Activated CD4-positive, alpha-beta T cell treated with anti-CD3 and anti-CD28 coated beads, Interleukin-2, Interleukin-6, amounts not matched to agents 100 ng/mL and 50 ng/mL, durations not matched to agents 16 hours and 8 hours (primary cell): ENCODE results near the gene ACTN2.

Source experiments
- DNase-seq: peaks from one replicate; pipeline ENCODE4 v3.0.0-alpha.2; 2020

Gene ACTN2

DNA sequence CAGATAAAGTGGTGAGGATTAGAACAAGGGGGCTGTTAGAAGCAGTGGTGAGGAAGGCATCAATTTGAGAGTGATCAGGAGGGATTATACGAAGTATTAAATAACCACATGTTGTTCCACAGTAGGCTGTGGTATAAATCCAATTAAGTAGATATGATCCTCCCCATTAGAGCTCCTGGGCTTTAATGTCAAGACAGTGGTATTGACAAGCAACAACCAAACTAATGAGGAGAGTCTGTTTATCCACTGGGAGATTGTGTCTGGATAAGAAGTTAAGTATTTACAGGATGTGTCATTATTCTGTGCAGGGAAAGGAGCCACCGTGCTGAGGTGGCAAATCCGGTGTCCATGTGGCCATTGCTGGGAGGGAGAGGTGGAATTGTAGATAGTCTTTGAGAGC lies 5.8 kb downstream of the ACTN2 start:
- DNase-seq: no peak

DNA sequence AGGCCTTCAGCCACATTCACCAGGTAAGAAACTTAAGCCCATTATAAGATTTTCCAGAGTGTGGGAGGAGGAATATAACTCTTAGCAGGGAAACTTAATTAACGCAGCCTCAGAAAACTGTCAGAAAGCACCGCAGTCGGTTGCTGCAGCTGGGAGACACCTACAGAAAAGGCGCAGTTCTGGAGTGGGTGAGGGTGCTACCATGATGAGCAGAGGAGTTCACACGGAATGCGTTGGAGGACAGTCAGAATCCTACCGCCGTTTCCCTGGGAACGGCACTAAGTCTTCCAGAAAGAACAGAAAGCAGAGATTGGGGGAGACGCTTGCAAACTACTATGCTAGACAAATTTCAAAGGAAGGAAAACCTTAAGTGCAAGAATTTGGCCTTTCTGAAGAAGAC lies 6.4 kb downstream of the ACTN2 start:
- DNase-seq: no peak

DNA sequence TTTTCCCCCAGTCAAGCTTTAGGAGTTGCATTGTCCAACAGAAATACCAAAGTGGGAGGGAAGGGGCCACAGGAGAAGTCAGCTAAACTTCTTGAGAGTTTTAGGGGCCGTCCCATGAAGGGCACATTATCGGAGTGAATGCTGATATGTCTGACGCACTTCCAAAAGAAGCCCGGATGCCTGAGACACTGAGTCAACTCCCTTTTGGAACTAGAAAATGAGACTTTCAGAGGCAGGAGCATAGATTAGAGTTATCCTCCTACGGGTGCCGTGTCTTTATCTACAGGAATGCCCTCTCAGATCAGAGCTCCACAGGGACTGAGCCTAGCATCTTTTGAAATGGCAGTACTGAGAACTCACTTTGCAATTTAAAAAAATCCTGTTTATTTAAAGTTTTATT lies 13.1 kb downstream of the ACTN2 start:
- DNase-seq: no peak

DNA sequence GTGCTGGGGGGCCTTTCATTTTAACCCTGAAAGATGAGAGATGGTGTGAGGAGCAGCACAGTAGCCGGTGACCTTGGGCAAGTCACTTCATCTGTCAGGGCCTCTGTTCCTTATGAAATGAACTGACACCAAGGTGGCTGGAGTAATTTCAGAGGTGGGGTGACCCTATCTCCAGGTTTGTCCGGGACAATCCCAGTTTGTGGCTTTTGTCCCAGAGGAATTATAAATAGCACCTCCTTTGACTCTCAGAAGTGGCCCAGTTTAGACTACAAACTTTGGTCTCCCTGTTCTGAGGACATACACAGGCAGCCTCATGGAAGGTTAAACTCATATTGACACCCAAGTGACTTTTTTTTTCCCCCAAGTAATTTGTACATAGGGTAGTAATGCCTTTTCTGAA lies 14.6 kb downstream of the ACTN2 start:
- DNase-seq: no peak

DNA sequence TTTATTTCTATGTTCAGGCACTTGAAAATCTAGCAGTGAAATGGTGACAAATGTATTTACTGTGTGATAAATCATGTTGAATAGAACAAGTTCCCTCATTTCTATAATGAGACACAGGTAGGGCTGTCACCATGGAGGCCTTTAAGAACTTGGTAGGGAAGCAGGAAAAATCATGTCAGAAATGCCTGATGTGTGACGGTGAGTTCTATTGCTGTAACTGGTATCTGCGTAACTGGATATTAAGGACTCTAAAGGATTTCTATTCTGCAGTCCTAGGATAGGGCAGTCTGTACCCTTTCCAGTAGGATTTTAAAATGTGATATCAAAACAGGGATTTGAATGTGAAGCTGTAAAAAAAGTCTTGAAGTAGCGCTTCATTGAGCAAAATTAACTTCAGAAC lies 15.5 kb downstream of the ACTN2 start:
- no peak for DNase-seq

DNA sequence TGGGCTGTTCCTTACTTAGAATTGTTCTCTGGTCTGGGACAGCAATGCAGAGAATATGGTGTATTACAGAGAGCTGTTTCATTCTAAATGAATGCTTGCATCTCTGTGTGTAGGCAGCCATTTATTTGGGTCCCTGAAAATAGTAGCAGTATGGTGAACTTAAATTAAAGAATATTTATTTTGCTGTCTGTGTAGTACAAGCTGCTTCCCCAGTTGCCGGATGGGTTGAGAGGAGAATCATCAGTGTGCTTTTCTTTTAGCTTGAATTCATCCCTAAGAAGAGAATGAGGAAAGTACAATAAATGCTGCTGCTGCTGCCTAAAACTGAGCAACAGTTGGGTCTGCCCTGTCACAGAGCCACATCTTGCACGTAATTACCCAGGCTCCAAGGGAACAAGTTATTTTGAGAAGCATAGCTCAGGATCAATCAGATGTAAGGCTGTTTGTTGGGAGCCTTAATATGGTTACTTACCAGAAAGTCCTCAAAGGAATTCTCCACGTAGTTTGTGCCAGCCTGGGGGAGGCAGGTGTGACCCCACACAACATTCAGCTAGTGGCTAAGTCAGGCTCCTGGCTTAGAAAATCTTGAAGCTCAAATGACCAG lies 16.6 kb downstream of the ACTN2 start:
- DNase-seq: no peak

DNA sequence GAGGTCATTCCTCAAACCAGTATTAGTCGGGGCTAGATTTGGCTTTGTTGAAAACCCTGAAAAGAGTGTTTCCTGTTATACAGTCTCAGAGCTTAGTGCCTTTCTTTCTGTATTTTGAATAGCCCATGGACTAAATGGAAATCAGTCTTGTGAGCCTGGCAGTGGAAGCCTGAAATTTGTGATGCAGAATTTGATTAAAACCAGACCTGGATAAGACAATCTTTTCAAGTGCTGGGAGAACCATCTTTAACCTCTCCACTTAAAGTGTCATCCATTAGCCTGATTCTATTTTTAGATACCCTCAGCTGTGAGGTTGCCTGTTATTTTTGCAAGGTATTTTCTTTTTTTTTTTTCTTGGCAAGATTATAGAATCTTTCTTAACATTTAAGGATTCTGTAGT lies 19.5 kb downstream of the ACTN2 start:
- no peak for DNase-seq

DNA sequence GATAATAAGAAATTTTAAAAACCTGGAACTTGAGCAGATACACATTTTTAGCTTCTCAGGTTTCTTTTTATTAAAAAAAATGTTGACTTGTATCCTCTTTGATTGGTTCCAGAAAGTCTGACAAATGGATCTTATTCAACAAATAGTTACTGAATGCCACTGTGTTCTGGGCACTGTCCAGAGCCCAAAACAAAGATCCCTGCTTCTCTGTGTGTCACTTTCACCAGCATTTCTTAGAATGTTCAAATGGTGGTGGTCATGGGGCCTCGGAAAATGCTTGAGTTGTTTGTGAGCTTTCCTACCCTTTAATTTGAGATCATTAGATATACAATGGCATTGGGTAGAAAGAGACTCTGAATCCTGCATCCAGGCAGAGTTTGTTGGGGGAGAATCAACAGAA lies 19.9 kb downstream of the ACTN2 start:
- no peak for DNase-seq

DNA sequence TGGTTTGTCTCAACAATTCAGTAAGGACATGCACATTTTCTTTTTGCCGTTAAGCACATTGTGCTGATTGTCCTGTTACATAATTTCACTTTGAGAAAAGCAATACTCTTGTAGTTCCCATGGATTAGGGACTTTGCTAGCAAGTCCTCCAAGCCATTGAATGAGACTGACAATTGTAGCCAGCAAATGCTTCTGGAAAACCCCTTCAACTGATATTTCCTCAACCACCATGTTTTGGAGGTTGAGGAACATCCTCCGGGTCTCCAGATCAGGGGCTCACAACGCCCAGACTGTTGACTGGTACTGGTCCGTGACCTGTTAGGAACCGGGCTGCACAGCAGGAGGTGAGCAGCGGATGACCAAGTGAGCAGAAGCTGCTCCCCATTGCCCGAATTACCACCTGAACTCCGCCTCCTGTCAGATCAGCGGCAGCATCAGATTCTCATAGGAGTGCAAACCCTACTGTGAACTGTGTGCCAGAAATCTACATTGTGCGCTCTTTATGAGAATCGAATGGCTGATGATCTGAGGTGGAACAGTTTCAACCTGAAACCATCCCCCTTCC lies 24.1 kb downstream of the ACTN2 start:
- no peak for DNase-seq

DNA sequence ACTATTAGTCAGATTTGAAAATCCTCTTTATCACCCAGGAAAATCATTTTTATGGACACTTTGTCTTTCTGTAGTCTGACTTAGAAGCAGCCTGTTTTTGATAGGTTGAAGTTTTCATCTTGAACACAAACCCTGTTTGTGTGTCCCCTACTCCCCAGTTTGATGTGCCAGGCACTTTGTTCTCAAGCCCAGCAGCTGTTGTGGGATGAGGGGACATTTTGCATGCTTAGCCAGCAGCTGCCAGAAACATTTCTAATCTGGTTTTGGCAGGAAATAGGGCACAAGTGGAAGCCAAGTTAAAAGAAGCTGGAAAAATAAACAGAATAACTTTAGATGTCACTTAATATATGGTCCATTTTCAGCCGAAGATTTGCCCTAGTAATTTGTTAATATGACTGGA lies 29.9 kb downstream of the ACTN2 start:
- no peak for DNase-seq

DNA sequence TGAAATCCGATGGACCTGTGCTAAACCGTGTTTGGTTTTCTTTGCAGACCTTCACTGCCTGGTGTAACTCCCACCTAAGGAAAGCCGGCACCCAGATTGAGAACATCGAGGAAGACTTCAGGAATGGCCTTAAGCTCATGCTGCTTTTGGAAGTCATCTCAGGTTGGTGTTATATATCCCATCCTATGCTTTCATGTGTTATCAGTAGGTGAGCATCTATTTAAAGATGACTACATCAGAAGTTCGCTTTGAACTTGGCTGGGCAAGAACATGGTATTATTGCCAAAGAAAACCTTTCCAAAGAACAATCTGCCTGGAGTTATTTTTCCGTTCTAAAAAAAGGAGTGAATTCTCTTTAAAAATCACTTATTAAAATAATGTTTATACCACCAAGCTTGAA lies 31.5 kb downstream of the ACTN2 start:
- DNase-seq: no peak

DNA sequence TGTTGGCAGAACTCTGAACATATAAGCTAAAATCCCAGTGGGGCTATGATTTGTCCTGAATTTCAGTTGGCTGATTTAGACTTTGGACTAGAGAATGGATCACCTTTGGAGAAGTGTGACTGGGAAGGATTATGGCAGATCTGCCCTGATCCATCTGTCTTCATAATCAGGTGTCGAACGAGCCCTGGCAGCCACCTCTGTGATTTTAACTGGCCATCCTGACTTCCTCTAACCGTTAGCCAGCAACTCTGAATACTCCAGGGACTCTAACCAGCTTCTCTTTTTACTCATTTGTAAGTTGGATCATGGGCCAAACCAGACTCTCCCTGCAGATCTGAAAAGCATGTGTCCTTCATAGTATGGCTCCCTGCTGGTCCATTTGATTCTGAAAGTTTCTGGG lies 32.0 kb downstream of the ACTN2 start:
- DNase-seq: no peak

DNA sequence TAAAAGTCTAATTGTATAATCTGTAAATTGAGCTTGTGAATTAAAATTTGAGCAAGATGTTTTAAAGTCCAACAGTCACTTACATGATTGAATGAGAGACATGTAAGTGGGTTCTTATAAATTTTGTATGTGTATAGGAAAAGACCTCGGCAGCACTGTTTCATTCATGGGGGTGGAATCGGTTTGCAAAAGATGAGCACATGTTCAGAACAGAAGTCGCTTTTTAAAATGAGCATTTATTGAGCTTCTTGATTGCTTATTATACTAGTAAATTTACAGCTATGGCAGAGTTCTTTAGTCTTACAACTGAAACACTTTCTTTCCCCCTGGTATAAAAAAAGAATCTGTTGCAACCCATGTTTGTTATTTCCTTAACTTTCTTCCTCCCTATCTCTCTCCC lies 33.9 kb downstream of the ACTN2 start:
- no peak for DNase-seq

DNA sequence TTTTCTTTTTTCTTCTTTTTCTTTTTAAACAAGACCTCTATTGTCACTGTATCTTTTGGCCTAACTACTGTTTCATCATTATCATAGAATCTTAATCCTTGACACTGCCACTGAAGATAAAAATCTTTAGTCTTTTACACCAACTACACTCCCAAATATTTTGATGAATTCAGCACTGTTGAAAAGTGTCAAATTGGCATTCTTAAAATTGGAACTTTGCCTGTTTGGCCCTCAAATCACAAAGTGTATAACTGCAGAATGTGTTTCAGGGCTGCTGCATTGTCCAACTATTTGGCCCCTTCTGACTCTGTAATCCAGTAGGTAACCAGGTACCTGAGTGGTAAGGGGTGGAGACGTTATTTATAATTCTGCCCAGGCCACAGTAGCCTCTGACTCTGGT lies 34.3 kb downstream of the ACTN2 start:
- no peak for DNase-seq

DNA sequence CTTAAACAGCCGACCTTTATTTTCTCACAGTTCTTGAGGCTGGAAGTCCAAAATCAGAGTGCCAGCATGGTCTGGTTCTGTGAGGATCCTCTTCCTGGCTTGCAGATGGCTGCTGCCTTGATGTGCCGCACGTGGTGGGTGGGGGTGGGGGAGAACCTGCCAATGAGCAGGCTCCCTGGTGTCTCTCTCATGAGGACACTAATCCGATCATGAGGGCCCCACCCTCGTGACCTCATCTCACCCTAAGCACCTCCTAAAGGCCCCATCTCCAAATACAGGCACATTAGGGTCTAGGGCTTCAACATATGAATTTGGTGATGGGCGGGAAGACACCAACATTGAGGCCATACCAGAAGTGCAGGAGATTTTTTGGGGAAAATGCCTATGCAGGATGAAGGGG lies 37.8 kb downstream of the ACTN2 start:
- DNase-seq: no peak

DNA sequence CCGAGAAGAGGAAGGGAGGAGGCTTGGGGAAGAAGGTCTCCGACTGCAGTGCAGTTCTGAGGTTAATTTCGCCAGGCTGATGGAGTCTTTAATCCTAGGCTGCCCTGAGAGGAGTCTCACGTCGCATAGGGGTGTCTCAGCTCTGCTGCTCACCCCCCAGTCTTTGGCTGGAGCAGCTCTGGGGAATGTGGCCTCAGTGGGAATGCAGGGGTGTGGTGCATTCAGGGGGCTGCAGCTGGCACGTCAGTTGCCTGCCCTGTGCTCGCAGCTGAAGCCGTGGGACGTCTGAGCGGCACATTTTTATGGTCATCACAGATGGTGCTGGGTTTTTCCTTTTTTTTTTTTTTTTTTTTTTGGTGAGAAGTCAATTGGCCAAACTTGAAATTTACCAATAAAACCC lies 38.2 kb downstream of the ACTN2 start:
- DNase-seq: no peak

DNA sequence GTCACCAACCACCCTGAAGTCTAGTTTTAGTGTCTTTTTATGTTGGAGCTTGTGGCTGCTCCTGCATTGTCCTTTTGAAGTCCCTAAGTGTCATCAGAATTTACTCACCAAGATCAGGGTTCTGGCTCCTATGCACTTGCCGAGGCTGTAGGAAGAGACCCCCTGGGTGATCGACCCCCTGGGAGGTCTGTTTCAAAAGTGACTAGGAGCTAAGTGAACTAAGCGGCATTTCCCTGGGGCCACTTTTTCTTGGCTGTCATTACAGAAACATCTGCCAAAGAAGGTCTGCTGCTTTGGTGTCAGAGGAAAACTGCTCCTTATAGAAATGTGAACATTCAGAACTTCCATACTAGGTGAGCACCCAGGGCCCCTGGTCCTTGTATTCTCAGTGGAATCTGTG lies 39.4 kb downstream of the ACTN2 start:
- DNase-seq: no peak

DNA sequence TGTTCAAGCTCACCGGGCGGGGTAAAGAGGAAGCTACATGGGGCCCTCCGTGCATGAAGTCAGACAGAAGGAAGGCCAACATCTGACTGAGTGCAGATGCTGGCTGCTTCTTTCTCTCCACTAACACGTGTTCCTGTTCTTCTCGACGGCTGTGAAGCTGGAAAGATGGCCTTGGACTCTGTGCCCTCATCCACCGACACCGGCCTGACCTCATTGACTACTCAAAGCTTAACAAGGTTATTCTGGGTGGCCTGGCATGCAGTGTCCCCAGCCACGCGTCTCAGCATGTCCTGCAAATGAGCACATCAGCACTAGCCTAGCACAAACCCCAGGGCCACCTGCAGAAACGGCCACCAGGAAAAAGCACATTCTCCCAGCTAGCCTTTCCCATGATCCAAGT lies 41.2 kb downstream of the ACTN2 start:
- no peak for DNase-seq

DNA sequence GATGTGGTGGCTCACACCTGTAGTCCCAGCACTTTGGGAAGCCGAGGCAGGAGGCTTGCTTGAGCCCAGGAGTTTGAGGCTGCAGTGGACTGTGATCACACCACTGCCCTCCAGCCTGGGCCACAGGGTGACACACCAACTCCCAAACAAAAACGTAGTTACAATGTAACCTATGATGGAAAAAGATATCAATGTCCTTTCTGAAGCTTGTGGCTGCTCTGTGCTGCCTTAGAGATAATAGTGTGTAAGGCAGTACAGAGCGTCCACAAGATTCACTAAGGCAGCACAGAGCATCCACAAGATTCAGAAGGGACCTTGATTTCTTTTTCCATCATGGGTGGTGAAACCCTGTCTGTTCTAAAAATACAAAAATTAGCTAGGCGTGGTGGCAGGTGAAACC lies 42.5 kb downstream of the ACTN2 start:
- DNase-seq: no peak

DNA sequence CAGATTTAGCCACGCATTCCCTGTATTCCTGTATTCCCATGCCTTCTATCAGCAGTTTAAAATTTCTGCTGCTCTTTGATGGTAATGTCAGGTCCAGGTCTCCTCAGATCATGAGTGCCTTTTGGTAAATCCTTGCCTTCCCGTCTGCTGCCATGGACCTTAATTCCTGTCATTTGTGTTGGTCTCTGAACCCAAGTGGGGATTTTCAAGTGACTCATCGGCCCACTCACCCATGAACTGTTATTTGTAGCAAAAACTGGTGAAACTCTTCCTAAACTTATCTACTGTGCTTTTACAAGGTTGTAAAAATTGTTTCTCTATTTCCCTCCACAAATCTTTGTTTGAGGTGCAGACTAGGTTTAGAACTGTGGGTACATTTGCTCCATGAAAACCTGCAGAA lies 47.4 kb downstream of the ACTN2 start:
- no peak for DNase-seq

DNA sequence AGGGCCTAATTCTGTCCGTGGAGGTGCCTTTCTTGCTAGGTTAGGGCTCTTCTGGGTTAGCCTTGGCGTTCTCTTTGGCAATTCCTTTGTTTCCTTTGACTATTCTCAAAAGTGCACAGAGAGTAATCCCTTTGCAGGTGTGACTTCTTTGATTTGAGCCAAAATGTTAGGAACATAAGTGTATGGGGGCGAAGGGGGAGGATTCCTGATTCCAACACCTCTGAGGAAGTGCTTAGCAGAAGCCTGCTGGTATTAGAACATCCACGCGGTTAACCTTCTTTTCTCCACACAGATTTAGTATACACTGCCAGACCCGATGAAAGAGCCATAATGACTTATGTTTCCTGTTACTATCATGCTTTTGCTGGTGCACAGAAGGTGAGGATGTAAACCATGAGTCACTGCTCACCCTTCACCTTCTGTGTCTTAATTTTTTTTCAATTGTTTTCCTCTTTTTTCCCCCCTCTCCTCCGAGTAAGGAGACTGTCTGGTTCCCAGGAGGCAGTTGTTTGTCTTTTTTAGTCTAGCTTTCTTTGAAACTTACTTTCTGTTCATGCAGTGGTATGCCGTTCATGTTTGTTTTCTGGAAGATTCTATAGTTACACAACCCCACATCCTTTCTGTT lies 48.0 kb downstream of the ACTN2 start:
- DNase-seq: peak; percentile 23

DNA sequence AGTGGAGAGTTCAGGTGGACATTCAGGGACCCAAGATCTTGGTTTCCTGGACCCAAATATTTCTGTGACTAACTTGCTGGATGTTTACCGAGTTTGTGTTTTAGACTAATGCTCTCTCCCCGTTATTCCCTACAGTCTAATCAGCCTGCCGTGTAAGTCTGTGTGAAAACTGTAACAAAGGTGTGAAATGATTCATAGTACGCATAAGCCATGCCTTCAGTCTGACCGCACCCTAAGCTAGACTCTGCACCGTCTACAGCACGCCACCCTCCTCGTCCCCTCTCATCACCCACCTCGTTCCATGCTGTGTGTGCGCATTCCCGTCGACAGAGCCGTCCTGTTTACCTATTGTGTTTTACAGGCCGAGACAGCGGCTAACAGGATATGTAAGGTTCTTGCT lies 50.5 kb downstream of the ACTN2 start:
- no peak for DNase-seq

DNA sequence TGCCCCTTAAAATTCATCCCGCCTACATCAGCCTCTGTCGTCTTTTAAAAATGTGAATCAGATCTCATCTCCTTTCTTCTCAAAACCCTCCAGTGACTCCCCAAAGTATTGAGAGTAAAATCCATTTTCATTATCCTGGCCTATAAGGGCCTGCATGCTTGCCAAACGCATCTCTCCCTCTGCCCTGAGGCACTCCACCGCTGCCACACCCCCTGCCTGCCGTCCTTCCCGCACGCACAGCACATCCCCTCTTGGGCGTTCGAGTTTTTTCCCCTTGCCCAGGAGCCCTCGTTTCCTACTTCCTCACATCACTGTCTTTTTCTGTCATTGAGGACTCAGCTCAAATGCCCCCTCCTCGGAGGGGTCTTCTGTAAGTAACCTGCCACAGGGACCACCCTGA lies 55.5 kb downstream of the ACTN2 start:
- no peak for DNase-seq

DNA sequence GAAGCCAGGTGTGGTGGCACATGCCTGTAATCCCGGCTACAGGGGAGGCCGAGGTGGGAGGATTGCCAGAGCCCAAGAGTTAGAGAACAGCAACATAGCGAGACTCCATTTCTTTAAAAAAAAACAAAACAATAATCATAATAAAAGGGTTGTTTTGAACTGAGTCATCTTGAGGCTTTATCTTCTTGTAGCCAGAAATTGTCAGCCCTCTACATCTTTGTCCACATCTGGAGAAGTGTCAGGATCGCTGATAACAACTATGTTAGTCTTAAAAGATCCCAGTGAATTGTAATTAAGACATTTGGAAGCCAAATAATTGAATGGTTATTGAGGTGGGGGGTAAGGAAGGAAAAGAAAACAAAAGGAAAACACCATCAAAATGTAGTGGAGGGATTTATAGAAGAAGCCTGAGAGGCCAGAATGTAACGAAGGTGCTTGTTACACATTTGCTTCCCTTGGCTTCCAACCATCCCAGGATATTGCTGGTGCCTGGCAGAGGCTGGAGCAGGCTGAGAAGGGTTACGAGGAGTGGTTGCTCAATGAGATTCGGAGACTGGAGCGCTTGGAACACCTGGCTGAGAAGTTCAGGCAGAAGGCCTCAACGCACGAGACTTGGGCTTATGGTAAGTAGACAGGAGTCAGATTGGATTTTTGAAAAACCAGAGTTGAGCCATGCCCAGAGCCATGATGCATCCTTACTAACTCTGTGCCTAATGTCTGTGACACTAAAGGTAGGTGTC lies 56.3 kb downstream of the ACTN2 start:
- no peak for DNase-seq
